Vagina (tissue), 2 donors: ENCODE results near the gene SPON2.

ENCODE experiments used
- POLR2AphosphoS5 ChIP-seq, 2 donors: sonication (generic); formaldehyde crosslinking; IDR thresholded peaks; one replicate each; pipeline ENCODE4 v1.9.0; 2017; ENCODE audit warnings: antibody characterized with exemption in 2 of 2, mild to moderate bottlenecking in 2 of 2, low read depth in 1 of 2; ENCODE audit not compliant: insufficient read depth in 1 of 2
- TF ChIP-seq, protein P1 (sequence below), 3 experiments: fragments of 450-650 bp in 2 of 3; fragments of 200-600 bp in 1 of 3; sonication (generic) in 1 of 3; IDR thresholded peaks; one replicate each; pipeline ENCODE4 v1.5.1; 2017 to 2019; ENCODE audit warnings: antibody characterized with exemption in 3 of 3, mild to moderate bottlenecking in 2 of 3, moderate library complexity in 2 of 3

DNA sequence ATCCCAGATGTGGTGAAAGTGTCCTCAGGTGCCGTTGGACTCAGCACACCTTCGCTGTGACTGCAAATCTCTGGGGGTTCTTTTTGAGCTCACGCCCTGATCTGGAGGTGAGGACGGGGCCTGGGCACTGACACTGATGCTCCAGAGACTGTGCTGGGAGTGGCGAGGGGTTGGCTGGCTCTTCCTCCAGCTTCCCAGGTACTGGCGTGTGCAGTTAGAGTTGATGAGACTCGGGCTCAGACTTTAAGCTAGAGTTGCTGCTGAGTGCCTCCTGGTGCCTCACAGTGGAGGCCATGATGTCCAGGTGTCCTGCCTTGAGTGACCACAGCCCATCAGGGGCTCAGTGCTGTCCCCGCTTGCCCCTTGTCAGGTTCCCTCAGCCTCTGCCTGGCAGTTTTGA is 16.3 kb downstream of the SPON2 start:
- TF ChIP-seq, protein P1, sequence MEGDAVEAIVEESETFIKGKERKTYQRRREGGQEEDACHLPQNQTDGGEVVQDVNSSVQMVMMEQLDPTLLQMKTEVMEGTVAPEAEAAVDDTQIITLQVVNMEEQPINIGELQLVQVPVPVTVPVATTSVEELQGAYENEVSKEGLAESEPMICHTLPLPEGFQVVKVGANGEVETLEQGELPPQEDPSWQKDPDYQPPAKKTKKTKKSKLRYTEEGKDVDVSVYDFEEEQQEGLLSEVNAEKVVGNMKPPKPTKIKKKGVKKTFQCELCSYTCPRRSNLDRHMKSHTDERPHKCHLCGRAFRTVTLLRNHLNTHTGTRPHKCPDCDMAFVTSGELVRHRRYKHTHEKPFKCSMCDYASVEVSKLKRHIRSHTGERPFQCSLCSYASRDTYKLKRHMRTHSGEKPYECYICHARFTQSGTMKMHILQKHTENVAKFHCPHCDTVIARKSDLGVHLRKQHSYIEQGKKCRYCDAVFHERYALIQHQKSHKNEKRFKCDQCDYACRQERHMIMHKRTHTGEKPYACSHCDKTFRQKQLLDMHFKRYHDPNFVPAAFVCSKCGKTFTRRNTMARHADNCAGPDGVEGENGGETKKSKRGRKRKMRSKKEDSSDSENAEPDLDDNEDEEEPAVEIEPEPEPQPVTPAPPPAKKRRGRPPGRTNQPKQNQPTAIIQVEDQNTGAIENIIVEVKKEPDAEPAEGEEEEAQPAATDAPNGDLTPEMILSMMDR (IDR thresholded peaks at IDR 0.05): no peak
- TF ChIP-seq POLR2AphosphoS5 (IDR thresholded peaks at IDR 0.05; ENCODE audit: insufficient read depth in 1 of 2, low read depth in 1 of 2): no peak
